ENCODE data around the gene MUC4.

Gene MUC4

DNA sequence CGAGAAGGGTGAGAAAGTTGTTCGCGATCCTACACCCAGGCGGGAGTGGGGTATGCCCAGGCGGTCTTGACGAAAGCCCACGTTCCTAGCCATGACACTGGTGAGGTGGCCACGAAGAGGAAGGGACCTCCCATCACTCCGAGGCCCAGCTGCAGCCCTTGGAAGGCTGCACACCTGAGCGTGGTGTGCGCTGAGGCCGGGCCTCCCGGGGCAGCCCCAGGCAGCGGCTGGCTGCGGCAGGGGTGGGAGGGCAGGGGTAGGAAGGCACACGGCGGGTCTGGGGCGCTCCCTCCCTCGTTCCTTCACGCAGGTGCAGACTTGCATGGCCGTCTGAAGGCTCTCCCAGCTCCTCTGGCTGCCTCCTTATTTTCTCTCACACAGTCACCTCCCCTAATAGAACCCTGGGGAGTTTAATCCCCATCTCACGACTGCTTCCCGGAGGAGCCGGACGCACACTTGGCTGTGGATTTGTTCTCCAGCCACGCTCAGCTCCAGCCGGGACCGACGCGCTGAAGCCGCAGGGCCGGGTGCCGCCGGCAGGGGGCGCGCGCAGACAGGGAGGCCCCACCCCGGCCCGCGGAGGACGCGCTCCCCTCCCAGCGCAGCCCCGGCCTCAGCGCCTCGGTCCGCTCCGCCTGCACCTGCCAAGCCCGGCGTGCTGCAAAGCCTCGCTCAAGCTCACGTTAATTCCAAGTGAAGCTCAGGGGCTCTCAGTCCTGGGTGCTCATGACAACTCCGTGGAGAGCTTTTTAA, 37.8 kb upstream of the MUC4 start:
- H3K27me3 ChIP-seq = peaks cover 0 to 23% of the 10 kb centered on the region in 2 donors
- no peak overlapping the region for H3K4me3 ChIP-seq
- H3K4me1 ChIP-seq = no peaks in the 10 kb centered on the region
- H3K27ac ChIP-seq = no peak overlapping the region
- TF ChIP-seq, protein P1, sequence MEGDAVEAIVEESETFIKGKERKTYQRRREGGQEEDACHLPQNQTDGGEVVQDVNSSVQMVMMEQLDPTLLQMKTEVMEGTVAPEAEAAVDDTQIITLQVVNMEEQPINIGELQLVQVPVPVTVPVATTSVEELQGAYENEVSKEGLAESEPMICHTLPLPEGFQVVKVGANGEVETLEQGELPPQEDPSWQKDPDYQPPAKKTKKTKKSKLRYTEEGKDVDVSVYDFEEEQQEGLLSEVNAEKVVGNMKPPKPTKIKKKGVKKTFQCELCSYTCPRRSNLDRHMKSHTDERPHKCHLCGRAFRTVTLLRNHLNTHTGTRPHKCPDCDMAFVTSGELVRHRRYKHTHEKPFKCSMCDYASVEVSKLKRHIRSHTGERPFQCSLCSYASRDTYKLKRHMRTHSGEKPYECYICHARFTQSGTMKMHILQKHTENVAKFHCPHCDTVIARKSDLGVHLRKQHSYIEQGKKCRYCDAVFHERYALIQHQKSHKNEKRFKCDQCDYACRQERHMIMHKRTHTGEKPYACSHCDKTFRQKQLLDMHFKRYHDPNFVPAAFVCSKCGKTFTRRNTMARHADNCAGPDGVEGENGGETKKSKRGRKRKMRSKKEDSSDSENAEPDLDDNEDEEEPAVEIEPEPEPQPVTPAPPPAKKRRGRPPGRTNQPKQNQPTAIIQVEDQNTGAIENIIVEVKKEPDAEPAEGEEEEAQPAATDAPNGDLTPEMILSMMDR (IDR thresholded peaks at IDR 0.05) = peak in 1 of 2 experiments; percentile 8
- DNase-seq = no peak
- intact Hi-C loops (cut with DNase I; ENCODE audit: low total_unique reads) = no loop called here
- H3K9me3 ChIP-seq = no peaks in the 10 kb centered on the region
- H3K36me3 ChIP-seq = no peaks in the 10 kb centered on the region

DNA sequence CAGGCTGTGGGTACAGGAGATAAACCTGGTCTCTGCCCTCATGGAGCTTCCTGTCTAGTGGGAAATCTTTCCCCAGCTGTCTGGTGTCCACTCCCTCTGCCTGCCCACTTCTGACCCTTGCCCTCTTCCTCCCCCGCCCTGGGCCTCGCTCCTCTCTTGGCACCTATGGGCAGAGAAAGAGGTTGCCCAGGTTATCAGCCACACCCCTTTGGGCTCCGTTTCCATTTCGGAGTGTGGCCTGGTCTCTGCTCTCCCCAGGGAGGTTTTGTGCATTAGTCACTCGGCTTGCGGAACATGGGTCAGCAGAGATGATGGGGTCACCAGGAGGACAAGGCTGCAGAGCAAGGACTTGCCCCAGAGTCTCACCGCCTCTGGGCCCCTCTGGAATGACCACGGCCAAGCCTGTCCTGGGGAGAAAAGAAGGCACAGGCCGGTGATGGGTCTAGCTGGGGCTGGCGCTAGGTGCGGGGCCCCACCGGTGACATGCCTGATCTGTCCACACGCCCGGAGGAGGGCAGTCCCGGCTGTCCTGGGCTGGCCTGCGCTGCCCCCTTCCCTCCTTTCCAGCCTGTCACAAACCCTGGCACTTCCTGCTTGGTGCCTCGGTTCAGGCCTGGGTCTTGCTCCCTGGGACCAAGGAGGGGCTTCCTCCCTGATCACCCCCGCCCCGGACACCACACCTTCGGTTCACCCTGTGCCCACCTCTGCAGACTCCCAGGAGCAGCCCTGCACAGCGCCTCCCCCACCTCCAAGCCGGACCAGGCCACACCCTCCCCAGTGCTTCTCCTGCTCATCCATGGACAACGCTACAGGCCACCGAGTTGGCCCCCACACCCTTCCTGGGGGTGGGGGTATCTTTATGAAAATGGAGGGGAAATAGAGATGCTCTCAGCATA, 35.6 kb upstream of the MUC4 start:
- Histone ChIP-seq H3K4me1 (no peaks in the 10 kb centered on the region), H3K27ac (no peak overlapping the region), H3K9me3 (no peaks in the 10 kb centered on the region), H3K27me3 (peaks cover 0 to 12% of the 10 kb centered on the region in 2 donors), H3K36me3 (no peaks in the 10 kb centered on the region), H3K4me3 (no peak overlapping the region)
- intact Hi-C loops (cut with DNase I; ENCODE audit: low total_unique reads) = no loop called here
- no peak for DNase-seq
- TF ChIP-seq, protein P1 (IDR thresholded peaks at IDR 0.05) = no peak

DNA sequence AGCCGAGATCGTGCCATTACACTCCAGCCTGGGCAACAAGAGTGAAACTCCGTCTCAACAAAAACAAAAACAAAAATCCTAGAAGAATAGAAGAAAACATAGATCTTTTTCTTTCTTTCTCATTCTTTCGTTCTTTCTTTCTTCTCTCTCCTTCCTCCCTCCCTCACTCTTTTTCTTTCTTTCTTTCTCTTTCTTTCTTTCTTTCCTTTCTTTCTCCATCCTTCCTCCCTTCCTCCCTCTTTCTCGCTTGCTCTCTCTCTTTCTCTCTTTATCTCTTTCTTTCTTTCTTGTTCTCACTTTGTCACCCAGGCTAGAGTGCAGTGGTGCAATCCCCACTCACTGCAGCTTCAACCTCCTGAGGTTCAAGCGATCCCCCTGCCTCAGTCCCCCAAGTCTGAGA, 33.8 kb upstream of the MUC4 start:
- DNase-seq = no peak
- intact Hi-C loops (cut with DNase I; ENCODE audit: low total_unique reads) = no loop called here
- Histone ChIP-seq H3K4me3 (no peak overlapping the region), H3K9me3 (no peaks in the 10 kb centered on the region), H3K36me3 (no peaks in the 10 kb centered on the region), H3K27me3 (peaks cover 0 to 7% of the 10 kb centered on the region in 2 donors), H3K27ac (no peak overlapping the region), H3K4me1 (no peaks in the 10 kb centered on the region)
- TF ChIP-seq, protein P1 (IDR thresholded peaks at IDR 0.05) = no peak

DNA sequence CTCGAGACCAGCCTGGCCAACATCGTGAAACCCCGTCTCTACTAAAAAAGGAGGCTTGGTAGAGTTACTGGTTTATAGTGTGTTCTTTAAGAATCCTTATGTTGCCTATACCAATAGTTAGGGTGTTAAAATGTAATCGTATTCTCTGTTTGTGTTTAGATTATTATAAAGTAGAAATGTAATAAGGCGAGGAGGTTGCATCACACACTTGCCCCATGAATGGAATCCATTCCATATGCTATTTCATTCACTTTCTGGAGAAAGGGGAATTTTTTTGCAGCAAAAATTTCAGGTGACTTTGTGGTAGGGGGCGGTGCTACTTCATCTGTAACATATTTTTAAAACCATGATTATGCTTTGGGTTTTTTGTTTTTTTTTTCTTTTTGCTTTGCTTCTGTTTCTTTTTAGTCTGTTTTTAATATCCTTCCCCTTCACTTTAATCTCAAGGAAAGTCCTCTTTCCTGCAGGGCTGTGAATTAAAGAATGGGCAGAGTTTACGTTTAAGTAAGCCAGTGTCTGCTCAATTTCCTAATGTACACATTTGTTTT, 33.0 kb upstream of the MUC4 start:
- Histone ChIP-seq H3K4me1 (no peaks in the 10 kb centered on the region), H3K36me3 (no peaks in the 10 kb centered on the region), H3K4me3 (no peak overlapping the region), H3K27me3 (peaks cover 0 to 8% of the 10 kb centered on the region in 2 donors), H3K9me3 (no peaks in the 10 kb centered on the region), H3K27ac (no peak overlapping the region)
- intact Hi-C loops (cut with DNase I; ENCODE audit: low total_unique reads) = no loop called here
- DNase-seq = no peak
- TF ChIP-seq, protein P1 (IDR thresholded peaks at IDR 0.05) = no peak

DNA sequence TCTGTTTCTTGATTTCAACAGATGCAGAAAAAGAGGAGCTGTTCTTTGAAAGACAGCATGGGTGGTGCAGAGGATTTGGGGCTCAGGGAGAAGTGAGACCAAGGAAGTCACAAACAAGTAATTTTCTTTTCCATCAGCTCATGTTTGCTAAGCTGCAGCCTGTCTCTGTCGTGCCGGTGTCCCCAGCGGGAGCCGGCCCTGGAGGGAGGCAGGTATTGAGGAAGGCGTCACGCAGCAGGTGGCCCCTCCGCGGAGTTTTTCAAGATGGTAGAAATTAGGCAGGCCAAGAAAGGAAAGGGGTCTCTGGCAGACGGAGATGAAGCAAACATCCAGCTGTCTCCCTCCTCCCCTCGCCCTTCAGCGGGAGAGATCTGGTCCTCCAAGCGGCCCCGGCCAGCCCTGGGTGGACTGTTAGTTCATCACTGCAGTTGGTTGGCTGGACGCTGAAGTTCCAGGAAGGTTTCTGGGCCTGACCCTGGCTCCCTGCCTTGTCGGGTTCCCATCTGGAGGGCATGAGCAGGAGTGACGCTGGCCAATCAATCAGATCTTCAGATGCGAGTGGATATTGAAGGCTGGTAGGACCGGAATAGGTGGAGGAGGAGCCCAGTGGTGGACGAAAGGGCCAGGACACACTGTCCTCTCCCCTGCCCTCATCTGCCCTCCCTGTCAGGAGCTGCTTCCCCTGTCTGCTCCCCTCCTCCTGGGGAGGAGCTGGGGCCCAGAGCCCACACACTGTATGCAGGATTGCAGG, 27.7 kb upstream of the MUC4 start:
- H3K27me3 ChIP-seq = peaks cover 0 to 25% of the 10 kb centered on the region in 2 donors
- H3K4me1 ChIP-seq = no peaks in the 10 kb centered on the region
- no peaks in the 10 kb centered on the region for H3K36me3 ChIP-seq
- no peak overlapping the region for H3K27ac ChIP-seq
- H3K4me3 ChIP-seq = no peak overlapping the region
- TF ChIP-seq, protein P1 (IDR thresholded peaks at IDR 0.05) = no peak
- DNase-seq = no peak
- intact Hi-C loops (cut with DNase I; ENCODE audit: low total_unique reads) = no loop called here
- no peaks in the 10 kb centered on the region for H3K9me3 ChIP-seq

Data from tibial artery (tissue), 4 donors.